GM18526 (cell line): ENCODE measurements around the gene ZNF219.

Experiments
- POLR2A ChIP-seq: IDR thresholded peaks from 3 replicates; pipeline ENCODE4 v1.6.1; 2011; ENCODE audit not compliant: insufficient read length; ENCODE audit errors: extremely low read depth

Gene ZNF219

DNA sequence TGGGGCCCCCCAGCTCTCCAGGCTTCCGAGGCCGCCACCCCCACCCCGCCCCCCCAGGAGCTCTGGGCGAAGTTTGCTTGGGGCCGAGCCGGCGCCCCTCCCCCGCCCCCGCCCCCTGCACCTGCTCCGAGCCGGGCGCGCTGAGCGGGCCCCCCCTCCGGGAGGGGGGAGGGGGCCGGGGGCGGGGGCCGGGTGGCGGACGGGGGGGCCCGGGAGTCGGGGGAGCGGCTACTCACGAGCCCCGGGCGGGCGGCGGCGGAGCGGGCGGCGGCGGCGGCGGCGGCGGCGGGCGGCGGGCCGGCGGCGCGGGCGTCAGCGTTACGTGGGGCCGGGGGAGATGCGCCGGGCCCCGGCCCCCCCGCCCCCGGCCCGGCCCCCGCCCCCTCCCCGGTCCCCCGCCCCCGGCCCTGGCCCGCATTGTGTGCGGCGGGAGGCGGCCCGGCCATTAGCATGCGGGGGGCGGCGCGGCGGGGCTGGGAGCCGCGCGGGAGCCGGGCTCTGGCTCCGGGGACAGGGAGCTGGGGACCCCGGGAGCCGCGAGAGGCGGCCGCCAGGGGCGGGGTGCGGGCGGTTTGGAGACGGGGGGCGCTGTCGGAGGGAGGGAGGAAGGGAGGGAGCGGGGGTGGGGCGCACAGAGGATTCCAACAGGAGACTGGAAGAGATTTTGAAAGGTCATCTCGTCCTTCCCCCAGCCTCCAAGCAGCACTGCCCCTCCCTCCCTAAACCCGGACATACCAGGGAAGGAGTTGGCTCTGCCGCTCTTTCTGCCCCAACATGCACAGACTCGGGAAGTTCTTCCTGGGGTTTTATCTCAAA is at the start of gene ZNF219:
Gene ZNF219, minus strand, starts transcription at position 580 of the 816 bp plus-strand sequence. CDS start 5,064 bp downstream, outside the sequence.
- TF ChIP-seq POLR2A, result no peak

DNA sequence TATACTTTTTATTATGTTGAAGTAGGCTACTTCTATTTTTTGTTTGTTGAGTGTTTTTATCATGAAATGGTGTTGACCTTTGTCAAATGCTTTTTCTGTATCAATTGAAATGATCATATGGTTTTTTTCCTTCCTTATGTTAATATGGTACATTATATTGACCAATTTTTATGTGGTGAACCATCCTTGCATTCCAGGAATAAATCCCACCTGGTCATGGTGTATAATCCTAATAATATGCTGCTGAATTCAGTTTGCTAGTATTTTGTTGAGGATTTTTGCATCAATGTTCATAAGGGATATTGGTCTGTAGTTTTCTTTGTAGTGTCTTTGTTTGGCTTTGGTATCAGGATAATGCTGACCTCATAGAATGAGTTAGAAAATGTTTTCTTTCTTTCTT is 47.0 kb upstream of the ZNF219 start:
- no peak for TF ChIP-seq POLR2A

DNA sequence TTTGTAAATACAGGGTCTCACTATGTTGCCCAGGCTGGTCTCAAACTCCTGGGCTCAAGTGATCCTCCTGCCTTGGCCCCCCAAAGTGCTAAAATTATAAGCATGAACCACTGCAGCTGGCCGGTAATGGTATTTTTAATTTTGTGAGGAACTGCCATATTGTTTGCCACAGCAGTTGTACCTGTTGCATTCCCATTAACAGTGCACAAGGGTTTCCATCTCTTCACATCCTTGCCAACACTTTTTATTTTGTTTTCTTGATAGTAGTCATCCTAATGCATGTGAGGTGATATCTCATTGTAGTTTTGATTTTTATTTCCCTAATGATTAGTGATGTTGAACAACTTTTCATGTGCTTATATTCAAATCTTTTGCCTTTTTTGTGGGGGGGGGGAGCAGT is 43.9 kb upstream of the ZNF219 start:
- no peak for TF ChIP-seq POLR2A

DNA sequence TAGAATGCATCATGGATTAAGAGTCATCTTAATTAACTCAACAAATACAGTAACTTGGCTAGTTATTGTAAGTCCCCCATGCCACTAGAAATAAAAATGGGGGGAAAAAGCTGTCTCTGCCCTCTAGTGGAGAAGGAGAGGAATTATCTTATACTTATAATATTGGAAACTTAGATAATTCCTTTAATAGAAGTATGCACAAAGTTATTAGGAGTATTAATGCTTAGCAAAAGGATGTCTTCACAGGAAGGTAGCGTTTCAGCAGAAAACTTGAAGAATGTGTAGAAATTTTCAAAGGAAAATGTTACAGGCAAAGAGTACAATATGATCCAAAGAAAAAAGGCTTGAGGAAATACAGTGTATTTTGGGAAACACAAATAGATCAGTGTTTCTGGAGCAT is 37.6 kb upstream of the ZNF219 start:
- TF ChIP-seq POLR2A, result no peak

DNA sequence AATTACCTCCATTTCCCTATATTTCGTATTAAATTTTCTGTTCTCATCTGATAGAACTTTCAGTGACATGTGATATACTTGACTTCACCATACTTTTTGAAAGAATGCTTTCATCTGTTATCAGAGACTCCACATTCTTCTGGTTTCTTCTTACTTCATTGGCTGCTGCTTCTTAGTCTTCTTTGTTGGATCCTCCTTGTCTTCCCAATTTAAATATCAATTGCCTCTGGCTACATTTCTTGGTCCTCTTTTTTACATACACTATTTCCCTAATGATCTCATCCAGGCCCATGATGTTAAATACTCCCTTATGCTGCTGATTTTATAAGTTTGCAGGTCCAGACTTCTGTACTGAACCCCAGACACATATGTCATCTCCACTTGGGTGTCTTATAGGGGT is 35.4 kb upstream of the ZNF219 start:
- TF ChIP-seq POLR2A, result no peak

DNA sequence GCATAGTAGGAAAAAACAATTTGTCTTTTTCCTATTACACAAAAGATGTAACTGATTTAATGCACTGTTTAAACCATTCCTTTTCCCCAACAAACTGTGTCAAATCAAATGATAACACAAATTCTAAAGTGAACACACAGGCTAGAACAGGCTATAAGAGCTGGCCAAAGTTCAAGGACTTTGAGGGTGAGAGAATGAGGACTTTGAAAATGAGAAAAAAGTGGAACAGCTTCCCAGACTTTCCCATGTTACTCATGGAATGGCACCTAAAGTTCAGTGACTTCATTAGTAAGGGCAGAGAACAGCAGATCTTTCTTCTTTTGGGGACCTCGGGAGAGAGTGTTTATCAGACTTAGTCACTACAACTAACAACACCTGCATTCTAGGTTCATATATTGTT is 25.0 kb upstream of the ZNF219 start:
- no peak for TF ChIP-seq POLR2A

DNA sequence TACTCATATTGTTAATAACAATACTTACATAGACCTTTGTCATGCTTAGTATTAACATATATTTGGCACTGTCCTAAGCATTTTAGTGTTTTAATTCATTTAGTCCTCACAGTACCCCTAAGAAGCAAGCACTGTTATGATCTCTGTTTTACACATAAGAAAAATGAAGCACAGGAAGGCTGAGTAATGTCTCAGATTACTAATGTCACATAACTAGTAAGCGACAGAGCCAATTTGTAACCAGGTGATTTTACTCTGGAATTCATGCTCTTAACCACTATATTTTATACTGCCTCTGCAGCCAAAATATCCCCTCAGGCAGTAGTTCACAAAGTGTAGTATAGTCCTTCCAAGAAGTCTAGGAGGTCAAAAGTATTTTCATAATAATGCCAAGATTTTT is 22.7 kb upstream of the ZNF219 start:
- TF ChIP-seq POLR2A, result no peak

DNA sequence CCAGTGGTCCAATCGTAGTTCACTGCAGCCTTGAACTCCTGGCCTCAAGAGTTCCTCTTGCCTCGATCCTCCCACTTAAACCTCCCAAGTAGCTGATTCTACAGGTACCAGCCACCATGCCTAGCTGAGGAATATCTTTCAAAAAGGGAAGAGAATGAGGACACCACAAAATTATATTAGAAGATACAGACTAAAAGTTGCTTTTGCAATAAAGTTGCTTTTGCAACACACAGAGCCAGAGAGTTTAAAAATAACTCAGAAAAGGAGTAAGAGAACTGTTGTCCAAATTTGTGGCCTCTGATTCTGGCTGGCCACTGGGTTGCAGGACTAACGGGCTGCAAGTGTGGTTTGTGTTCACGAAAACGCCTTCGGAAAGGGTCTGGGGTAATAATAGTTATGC is 22.2 kb upstream of the ZNF219 start:
- no peak for TF ChIP-seq POLR2A

DNA sequence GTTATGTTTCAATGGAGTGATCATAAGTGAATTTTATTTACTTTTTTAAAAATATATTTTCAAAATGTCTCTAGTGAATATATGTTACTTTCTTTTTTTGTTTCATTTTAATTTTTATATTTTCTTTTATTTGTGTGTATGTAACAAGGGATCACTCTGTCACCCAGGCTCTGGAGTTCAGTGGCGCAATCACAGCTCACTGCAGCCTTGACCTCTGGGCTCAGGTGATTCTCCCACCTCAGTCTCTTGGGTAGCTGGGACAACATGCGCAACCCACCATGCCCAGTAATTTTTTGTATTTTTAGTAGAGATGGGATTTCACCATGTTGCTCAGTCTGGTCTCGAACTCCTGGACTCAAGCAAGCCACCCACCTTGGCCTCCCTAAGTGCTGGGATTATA is 20.5 kb upstream of the ZNF219 start:
- TF ChIP-seq POLR2A, result no peak

DNA sequence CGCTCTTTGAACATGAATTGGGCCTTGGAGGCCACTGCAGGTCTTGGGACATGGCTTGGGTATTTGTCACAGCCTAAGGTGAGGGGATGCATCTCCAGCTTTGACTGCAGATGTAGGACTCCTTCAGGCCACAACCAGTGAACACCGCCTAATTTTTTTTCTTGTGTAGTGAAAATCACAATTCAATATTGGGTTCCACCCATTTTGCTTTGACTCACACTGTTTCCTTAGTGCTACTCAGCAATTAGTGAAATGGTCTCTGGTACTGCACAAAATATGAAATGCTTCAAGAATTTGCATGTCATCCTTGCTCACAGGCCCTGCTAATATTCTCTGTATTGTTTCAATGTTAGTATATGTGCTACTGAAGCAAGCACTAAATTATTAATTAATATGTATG is 14.9 kb upstream of the ZNF219 start:
- no peak for TF ChIP-seq POLR2A

DNA sequence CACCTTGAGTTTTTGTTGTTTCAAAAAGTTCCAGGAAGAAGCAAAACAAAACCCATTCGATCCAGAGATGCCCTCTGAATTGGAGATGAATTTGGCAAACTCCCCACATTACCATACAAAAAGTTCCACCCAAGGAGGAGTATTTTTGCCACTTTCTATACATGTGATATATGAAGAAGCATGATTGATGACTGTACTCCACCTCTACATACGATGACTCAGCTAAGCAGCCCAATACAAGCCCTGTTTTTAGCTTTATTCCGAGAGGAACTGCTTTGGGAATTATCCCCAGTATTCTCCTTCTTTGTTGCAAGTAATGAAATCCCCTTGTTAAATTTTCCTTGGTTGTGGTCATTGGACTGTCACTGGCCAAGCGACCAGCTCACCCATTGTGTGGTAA is 13.8 kb upstream of the ZNF219 start:
- TF ChIP-seq POLR2A, result no peak

DNA sequence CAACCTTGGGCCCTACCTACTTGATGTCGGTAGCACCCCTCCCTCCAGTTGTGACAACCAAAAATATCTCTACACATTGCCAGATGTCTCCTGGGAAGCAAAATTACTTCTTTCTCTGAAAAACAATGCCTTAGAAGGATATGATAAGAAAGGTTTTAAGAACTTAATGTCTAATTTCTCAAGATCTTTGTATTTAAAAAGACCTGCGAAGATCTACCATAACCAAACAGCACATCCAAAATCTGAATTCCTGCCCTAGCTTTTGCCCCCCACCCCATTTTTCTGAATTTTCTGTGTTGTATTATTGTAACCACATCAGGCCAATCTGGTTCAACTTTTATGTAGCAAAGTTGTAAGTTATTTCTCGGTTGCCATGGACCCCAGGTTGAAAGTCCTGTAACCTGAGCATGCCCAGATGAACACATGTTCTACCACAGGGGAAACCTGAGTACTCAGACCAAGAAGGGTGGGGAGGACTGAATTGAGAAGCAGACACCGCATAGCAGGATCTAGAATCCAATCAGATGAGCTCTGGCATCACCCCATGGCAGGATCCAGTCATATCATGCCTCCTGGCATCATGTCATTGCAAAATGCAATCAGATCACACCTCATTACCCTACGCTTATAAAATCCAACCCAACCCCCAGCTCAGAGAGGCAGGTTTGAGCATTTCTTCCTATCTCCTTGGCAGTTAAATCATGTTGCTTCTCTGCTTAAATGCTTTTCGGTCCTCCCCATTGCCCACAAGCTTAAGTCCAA is 11.1 kb upstream of the ZNF219 start:
- TF ChIP-seq POLR2A, result no peak

DNA sequence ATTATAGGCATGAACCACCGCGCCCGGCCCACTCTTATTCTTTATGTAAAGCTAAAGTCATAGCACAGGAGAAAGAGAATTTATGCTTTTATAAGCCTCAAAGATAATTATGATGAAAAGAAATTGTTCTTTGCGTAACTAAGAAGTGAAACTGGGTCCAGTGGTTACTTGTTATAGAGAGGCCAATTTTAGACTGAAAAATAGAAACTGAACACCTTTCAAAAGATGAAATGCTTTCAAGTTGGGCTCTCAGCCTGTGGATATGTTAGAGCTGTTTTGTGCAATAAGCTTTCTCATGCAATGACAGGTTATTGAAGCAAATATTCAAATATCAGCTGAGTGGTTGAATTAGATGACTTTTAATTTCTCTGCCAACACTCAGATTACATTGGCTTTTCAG is 10.3 kb upstream of the ZNF219 start:
- no peak for TF ChIP-seq POLR2A

DNA sequence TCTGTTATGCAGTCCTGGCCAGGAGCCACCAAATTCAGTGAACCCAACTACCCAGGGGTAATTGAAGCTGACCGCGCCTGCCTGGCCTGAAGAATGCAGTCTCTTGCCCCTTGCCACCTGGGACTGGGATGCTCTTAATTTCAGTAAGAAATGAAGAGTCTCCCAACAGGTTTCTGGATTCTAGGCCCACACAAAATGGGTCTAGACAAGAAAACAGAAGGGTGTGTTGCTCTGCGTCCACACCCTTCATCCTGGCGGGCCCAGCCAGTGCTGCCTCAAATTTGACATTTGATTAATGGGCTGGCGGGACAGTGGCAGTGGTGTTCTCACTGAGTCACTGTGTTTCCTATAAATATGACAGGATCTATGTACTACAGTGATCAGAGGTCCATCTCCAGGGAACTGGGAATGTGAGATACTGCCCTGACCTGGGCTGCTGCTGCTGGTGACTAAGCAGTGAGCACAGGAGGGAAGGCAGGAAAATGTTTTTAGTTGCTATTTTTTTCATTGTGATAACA is 8.9 kb upstream of the ZNF219 start:
- no peak for TF ChIP-seq POLR2A

DNA sequence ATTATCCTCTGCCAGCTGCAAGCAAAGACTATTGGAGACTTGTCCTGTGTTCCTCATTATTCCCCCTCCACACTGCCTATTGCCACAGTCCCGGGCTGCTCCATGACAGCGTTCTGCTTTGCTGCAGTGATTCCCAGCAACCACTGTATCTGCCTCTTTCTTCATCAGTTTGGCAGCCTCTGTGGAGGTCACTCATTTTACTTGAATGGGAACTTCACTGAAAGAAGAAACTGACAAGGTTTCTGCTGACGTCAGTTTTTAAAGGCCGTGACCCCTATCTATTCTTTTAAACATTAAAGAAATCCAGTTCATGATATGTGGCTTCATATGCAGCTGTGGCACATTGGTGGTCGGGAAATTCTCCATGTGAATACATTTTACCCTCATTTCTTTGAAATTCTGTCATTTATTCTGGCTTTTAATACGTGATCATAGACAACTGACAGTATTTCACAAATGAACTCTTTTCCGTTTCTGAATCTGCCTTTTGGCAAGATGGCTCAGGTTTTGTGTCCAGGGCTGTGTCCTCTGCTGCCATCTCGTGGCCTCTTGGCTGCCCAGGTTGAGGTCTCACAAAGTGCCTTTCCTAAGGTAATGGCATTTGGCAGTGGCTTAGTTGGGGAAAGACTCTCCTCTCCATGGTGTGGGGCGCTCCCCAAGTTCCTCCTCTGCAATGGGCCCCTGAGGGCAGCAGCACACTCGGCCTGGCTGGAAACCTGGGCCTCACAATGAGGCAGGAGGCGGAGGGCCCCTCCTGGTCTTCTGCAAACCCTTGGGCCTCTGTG is 8.2 kb upstream of the ZNF219 start:
- no peak for TF ChIP-seq POLR2A

DNA sequence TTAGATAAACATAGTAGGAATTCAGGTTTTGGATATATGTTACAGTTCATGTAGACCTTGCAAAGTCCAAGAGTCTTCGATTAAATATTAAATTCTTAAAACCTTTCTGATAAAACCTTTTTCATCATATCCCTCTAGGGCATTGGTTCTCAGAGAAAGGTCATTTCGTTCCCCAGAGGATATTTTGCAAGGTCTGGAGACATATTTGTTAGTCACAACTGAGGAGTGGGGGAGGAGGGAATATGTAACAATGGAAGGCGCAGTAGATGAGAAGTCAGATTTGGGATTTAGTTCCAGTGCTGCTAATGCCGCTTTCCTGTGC is 7.7 kb upstream of the ZNF219 start:
- no peak for TF ChIP-seq POLR2A
